Activated CD4-positive, alpha-beta T cell treated with anti-CD3 and anti-CD28 coated beads, Interleukin-2, amount 50 U/mL, for 16 hours (primary cell): ENCODE data around the gene FN1.
A peak's percentile ranks its signal among the peaks of the same experiment; 100 is the strongest.

Experiments
- DNase-seq: peaks from one replicate; pipeline ENCODE4 v3.0.0-alpha.2; 2020

FN1 gene

GRCh38 chr2:215435870-215436704, at the start of gene FN1:
FN1 (minus strand) TSS chr2:215436068; CDS start chr2:215435802, 266 bp downstream.
- peak; percentile 72 for DNase-seq

- no peak for DNase-seq
Measured at GRCh38 chr2:215485032-215485431, 49.2 kb upstream of the FN1 start.

- no peak for DNase-seq
Measured at GRCh38 chr2:215484570-215484969, 48.7 kb upstream of the FN1 start.

- DNase-seq, result no peak
Measured at GRCh38 chr2:215483431-215483830, 47.6 kb upstream of the FN1 start.

GRCh38 chr2:215479536-215480240, 43.8 kb upstream of the FN1 start:
- DNase-seq, result no peak

DNA sequence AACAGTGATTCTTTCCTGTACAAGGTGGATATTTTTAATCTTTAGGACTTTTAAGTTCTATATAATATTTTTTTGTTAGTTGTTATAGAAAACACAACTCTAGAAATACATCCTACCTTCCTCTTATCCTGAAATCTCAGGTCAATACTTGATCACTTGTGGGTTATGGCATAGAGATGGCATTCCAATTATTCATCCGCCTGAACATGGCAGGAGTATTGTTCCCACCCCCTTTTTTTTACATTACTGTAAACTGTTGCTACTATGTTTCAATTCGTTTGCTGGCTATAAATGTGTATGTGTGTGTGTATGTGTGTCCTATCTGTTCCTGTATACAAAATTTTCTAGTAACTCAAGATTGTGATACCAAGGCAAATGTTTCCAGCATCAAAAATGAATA, 43.3 kb upstream of the FN1 start:
- DNase-seq, result no peak

- DNase-seq, result no peak
Measured at GRCh38 chr2:215476424-215476823, 40.6 kb upstream of the FN1 start.

- no peak for DNase-seq
Measured at GRCh38 chr2:215466097-215466909, 30.4 kb upstream of the FN1 start.

GRCh38 chr2:215465256-215465655, 29.4 kb upstream of the FN1 start:
- DNase-seq, result no peak

DNA sequence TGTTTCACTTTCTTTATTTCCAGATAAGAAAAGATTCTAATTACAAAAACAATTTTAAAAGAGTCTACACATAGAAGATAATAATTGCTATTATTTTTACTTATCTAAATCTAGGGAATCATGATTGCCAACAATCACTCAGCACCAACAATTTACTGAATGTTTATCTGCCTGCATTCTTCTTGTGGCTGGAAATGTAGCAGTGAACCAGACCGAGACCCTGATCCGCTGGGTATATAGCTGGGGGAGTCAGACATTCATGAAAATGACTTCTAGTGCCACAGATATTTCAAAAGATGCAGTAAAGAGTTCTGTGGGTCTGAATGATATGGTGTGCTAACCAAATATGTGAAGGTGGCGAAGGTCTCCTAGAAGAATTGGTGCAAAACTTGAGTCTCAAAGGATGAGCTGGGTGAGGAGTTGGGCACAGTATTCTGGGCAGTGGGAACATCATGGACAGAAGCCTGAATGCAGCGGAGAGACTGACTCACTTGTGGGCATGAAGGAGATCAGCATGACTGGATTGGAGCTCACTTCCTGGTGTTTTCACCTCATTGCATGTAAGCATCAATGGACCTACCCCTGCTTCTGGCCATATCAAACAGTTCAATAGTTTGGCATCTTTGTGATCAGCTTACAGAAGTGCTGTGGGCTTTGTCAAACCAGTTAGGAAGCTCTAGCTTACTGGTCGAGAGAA, 26.1 kb upstream of the FN1 start:
- DNase-seq, result no peak

DNA sequence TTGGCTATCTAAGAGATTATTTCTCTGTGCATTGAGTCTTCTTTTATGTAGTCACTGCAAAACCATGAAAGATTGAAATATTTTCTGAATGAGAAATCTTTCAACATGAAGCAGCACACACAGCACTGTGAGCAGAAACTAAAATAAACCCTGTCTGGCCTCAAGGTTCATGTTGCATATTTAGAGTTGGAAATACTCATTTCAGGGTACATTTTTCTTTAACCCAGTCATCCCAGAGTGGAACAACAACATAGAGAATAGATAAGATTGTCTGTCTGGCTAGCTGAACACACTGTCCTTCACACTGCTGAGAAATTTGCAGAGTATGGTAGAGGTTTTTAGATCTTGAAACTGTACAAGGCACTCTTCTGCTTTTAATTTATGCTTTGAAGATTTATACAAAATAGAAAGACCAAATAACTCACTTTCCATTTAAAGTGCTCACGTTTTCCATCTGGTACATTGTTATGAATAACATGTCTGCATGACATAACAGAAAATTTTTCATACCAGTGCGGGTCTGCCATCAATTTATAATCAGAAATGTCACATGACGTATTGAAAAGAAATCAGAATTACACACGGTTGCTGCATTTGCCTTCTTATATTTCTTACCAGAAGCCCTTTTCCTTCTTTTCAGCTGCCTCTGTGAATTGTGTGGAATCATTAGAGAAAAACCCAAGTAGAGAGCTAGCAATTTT, 25.0 kb upstream of the FN1 start:
- DNase-seq, result no peak

DNA sequence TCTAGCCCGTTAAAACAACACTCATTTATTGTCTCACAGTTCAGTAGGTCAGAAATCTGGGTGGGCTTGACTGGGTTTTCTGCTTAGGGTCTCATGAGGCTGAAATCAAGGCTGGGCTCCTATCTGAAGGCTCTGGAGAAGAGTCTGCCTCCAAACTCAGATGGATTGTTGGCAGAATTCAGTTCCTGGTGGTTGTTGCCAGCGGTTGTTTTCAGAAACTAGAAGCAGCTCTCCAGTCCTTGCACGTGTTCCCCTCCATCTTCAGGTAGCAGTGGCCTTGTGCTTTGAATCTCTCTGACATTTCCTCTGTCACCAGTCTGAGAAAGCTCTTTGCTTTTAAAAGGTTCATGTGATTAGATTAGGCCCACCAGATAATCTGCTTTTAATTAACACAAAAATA, 20.1 kb upstream of the FN1 start:
- DNase-seq, result no peak

DNA sequence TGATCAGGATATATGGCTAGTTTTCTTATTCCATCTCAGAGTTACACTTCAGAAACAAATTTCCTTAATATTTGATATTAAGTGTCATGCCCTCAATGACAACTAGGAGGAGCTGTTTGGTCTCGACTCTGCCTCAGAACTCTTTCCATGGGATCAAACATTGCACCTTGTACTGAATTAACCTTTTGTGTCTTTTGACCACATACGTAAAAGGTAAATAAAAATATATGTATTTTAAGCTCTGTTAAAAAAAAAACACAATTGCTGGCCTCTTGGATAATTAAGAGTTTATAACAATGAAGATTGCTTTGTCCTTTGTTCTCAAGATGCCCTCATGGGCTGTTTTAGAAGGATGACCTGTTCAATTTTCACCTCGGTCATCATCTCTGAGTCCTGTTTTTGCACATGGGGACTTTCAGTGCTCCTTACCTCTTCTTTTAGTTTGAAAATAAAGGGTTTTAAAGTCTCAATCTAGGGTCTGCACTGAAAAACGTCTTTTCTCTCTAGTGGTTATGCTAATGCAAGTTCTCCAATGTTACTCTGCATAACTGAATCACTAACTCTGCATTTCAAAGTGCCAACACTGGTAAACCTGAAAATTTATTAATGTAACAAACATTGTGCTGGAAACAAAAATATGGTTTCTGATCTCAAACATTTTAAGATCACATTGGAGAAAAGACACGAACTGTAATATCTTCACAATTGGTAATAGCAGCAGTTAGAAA, 18.8 kb upstream of the FN1 start:
- DNase-seq, result no peak

GRCh38 chr2:215452725-215453124, 16.9 kb upstream of the FN1 start:
- no peak for DNase-seq

- no peak for DNase-seq
Measured at GRCh38 chr2:215451012-215451756, 15.3 kb upstream of the FN1 start.

DNA sequence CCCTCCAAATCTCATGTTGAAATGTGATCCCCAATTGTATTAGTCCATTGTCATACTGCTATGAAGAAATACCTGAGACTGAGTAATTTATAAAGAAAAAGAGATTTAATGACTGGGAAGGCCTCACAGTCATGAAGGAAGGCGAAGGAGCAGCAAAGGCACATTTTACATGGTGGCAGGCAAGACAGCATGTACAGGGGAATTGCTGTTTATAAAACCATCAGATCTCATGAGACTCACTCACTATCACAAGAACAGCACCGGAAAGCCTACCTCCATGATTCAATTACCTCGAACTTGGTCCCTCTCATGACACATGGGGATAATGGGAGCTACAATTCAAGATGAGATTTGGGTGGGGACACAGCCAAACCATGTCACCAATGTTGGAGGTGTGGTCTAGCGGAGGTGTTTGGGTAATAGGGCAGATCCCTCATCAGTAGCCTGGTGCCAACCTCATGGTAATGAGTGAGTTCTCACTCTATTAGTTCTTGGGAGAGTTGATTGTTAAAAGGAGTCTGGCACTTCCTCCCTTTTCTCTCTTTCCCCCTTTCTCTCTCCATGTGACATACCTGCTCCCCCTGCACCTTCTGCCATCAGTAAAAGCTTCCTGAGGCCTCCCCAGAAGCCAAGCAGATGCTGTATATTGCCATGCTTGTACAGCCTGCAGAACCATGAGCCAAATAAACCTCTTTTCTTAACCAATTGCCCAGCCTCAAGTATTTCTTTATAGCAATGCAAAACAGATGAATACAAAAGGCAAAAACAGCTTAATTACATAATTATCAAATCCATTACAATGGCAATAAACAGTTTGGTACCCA, 14.5 kb upstream of the FN1 start:
- no peak for DNase-seq

- no peak for DNase-seq
Measured at GRCh38 chr2:215447673-215448081, 11.8 kb upstream of the FN1 start.

DNA sequence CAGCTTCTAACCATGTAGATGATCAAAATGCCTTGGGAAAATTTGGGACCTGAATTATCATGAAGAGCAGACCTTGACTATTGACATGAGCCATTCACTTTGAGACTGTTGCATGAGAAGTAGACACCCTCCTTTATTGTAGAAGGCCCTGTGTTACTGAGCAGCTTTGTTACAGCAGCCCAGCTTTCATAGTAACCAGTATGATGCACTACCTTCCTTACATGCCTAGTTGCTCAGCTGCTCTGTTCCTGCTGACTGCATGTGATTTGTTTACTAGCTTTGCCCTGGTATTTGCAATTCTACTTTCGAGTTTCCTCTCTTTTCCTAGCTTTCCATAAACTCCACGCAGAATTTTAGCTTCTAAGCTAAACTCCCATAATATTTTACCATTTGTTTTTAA, 11.2 kb upstream of the FN1 start:
- no peak for DNase-seq

DNA sequence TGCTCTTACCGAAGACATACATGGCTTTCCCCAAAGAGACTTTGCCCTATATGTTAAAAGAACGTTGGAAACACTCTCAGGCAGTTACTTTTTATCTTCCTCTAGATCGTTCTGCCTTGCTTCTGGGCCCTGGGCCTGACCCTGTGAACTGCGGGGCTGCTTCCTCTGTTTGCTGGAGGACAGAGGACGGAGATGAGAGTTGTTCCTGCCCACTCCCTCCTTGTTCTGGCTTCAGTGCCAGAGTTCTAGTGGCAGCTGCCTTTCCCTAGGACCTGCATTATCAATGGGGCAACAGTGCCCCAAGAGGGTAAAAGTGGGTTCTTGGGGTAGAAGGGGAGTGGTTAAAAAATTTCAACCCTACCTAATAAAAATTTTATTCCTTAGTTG, 6.5 kb upstream of the FN1 start:
- DNase-seq, result no peak
